GM18519 (cell line): Measurements from ENCODE around the gene SIVA1.
"Not testable (repeated sequence)": the region's sequence is repeated elsewhere in the genome, so short reads cannot be mapped to it uniquely, and the experiment has no call there.

Experiments
- ATAC-seq: cut with Tn5 transposase; IDR thresholded peaks from one replicate; pipeline ENCODE4 v1.9.1; 2021; ENCODE audit warnings: mild to moderate bottlenecking, moderate library complexity; ENCODE audit not compliant: unreplicated experiment, low FRiP score

SIVA1 gene

DNA sequence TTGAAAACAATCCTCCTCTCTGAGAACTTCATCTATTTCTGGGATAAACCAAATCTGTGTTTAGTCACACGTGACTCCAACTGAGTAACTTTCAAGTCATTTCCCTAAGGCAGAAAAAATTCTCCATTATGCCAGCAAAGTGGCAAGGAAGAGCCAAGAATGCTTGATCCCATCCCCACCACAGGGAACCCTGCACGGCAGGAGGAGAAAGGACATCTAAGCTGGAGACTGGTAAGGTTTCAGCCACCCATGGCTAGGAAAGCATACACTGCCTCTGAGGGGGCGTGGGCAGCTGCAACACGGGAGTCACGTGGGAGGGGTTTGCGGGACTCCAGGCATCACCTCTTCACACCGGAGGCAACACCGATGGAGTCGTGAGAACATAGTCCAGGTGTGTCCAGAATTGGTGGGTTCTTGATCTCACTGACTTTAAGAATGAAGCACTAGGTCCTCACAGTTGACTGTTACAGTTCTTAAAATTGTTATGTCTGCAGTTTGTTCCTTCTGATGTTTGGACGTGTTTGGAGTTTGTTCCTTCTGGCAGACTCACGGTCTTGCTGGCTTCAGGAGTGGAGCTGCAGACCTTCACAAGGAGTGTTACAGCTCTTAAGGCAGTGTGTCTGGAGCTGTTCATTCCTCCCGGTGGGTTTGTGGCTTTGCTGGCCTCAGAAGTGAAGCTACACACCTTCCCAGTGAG, 2.7 kb upstream of the SIVA1 start:
- no peak for ATAC-seq

DNA sequence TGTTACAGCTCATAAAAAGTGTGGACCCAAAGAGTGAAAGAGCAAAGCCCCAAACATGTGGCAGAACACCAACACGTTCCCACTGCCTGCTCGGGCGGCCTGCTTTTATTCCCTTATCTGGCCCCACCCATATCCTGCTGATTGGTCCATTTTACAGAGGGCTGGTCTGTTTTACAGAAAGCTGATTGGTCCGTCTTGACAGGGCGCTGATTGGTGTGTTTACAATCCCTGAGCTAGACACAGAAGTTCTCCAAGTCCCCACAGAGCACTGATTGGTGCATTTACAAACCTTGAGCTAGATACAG, 2.2 kb upstream of the SIVA1 start:
- ATAC-seq: not testable (repeated sequence)

DNA sequence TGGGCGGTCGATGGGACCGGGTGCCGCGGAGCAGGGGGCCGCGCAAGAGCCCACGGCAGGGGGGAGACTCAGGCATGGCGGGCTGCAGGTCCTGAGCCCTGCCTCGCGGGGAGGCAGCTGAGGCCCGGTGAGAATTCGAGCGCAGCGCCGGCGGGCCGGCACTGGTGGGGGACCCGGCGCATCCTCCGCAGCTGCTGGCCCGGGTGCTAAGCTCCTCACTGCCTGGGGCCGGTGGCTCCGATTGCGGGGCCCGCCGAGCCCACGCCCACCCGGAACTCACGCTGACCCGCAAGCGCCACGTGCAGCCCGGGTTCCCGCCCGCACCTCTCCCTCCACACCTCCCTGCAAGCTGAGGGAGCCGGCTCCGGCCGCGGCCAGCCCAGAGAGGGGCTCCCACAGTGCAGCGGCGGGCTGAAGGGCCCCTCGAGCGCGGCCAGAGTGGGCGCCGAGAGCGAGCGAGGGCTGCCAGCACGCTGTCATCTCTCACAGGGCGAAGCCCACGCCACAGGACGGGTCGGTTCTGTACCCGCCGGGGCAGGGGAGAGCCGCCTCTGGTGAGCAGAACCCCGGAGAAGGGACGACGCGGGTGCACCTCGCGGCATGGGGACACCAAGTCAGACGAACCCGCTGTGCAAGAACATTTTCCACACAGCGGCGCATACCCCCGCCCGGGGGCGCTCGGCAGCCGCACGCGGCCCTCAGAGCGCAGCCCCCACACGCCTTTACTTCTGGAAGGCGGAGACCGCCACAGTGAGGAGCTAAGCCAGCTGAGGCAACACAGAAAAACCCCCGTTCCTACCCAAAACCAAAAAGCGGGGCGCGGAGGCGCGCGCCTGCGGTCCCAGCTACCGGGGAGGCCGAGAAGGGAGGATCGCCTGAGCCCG, 1.2 kb upstream of the SIVA1 start:
- ATAC-seq: no peak

DNA sequence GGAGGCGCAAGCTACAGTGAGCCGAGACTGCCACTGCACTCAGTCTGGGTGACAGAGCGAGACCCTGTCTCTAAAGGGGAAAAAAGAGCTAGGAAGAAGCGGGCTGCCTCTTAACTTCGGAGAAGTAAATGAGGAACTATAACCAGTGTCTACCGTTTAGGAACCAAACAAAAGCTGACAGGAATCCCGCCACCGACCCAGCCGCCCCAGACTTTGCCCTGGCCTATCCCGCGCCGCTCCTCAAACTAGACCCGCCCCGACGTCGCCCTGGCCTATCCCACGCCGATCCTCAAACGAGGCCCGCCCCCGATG, 568 bp upstream of the SIVA1 start:
- no peak for ATAC-seq

DNA sequence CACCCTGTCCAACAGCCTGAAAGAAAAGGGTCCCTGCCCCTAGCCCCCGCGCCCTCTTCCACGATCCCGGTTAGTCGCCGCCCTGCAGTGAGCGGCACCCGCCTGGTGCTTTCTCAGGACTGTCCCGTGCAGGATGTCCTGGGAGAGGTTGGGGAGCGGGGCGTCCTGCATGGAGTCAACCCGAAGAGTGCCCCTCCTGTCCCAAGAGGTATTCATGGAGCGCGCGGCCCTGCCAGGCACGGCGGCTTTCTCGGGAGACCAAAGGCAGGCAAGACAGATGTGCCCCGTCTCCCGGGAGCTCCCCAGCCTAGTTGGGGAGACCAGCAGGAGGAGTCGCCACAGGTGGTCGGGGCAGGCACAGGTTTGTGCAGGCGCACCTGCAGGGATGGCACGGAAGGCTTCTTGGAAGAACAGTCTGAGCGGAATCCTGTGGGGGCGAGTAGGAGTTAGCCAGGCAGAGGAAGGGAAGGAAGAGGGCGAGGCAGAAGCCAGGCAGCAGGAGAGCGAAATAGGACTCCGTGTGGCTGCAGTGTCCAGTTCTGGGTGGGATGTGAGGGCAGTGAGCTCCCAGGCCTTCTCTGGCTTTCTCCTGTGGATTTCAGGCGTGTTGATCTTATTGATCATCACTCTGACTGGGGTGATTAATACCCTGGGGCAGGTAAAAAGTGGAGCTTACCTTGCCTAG, 723 bp downstream of the SIVA1 start:
- no peak for ATAC-seq

- ATAC-seq: no peak
These were observed 1.4 kb downstream of the SIVA1 start for GRCh38 chr14:104754213-104754851.

DNA sequence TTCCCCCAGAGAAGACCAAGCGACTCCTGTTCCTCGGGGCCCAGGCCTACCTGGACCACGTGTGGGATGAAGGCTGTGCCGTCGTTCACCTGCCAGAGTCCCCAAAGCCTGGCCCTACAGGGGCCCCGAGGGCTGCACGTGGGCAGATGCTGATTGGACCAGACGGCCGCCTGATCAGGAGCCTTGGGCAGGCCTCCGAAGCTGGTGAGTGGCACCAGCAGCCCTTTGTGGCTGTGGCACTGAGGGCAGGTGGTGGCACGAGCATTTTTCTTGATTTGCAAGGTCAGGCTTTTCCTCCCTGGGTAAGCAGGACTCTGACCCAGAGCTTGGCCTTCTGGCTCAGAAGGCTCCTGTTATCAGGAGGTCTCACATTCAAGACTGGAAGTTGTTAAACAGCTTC, 2.7 kb downstream of the SIVA1 start:
- no peak for ATAC-seq

GRCh38 chr14:104756477-104757237, 3.7 kb downstream of the SIVA1 start:
- ATAC-seq: no peak

DNA sequence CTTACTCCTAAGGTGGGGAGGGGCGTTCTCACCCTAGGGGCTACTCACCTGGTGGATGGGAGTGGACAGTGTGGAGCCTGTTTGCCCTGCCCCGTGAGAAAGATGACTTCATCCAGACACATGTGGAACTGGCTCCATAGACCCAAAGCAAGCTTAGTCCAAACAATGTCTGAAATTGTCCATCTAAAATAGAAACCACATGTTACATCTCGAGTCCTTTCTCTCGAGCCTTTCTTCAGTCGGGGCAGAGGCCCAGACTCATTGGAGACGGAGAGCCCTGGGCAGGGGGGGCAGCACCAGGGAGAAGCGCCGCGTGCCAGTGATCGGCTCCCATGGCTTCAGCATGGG, 4.3 kb downstream of the SIVA1 start:
- no peak for ATAC-seq

DNA sequence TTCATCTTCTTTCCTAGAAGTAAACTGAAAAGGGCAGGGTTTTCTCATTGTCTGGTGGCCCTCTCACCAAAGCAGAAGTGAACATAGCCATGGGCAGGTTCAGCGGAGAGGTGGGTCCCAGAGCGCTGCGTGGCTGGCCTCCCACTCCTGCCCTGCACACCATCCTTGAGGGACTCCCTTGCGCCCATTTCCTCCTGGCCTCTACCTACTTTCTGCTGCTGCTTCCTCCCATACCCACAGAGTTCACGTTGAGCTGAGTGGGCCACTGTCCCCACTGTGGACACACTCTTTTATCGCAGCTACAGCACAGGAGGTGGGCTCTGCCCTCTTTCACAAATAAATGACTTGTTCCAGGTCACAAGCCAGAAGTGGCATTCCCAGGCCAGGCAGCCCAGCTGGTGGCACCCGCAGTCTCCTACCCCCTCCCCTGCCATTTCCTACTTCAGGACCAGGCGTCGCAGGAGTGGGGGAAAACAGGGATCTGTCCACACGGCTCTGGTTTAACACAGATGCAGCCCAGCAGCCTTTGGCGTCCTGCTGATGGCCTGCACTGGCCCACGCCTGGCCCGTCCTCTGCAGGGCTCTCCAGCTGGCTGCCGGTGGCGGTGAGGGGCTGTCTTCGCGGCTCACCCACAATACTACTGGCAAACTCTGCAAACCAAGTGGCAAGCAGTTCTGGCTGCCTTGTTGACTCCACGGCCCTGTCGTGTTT, 4.9 kb downstream of the SIVA1 start:
- no peak for ATAC-seq

DNA sequence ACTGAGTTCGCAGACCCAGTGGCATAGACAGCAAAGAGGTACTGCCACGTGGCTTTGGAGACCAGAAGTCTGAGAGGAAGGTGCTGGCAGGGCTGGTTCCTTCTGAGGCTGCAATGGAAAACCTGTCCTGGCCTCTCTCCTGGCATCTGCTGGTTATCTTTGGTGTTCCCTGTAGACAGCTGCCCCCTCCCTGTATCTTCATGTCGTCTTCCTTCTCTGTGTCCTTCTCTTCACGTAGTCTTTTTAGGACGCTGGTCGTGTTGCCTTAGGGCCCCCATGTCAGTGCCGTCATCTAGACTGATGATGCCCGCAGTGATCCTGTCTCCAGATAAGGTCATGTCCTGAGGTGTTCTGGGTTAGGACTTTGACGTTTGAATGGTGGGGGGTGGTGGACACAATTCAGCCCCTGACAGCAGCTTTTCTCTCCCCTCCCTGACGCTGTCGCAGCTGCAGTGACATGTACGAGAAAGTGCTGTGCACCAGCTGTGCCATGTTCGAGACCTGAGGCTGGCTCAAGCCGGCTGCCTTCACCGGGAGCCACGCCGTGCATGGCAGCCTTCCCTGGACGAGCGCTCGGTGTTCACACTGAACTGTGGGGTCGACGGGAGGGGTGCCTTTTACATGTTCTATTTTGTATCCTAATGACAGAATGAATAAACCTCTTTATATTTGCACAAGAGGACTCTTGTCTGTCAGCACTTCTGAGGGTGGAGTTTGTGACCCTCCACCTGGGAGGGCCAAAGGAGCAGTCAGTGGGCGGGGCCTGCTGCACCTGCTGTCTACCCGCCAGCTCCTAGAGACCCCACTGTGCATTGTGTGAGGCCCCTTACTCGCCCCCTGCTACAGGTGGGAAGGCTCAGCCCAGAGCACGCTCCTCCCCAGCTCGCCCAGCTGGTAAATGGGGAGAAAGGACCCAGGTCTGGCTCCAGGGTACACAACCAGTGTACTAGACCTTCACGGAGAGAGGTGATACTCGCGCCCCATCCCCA, 6.3 kb downstream of the SIVA1 start:
- no peak for ATAC-seq

DNA sequence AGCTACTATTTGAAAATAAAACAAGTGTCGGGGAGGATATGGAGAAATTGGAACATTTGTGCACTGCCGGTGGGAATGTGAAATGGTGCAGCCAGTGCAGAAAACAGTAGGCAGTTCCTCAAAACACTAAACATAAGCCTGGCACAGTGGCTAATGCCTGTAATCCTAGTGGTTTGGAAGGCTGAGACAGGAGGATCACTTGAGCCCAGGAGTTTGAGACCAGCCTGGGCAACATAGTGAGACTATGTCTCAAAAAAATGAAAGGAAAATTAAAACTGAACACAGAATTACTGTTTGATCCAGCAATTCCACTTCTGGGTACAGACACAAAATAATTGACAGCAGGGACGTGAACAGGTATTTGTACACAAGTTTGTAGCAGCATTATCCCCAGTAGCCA, 12.6 kb downstream of the SIVA1 start:
- ATAC-seq: no peak

- no peak for ATAC-seq
These were observed 13.4 kb downstream of the SIVA1 start for GRCh38 chr14:104766256-104766862.

- no peak for ATAC-seq
These were observed 14.1 kb downstream of the SIVA1 start for GRCh38 chr14:104766863-104767633.

GRCh38 chr14:104767634-104767918, 14.6 kb downstream of the SIVA1 start:
- no peak for ATAC-seq

- ATAC-seq: no peak
These were observed 15.7 kb downstream of the SIVA1 start for GRCh38 chr14:104768437-104769323.
